ENCODE measurements around the gene FAM199X.

GRCh38 chrX:104156630-104157529 lies 9.4 kb upstream of the FAM199X start, which contains the start of gene SLC25A53:
- TF ChIP-seq EZH2 (IDR thresholded peaks at IDR 0.05; ENCODE audit: low read length, missing control alignments) (no peak), CTCF (conservative IDR thresholded peaks at IDR 0.05 in 1 of 2, IDR thresholded peaks at IDR 0.05 in 1 of 2; ENCODE audit: low read depth in 1 of 2, low read length in 2 of 2) (no peak)

All from fibroblast of lung (primary cell).